Measurements from ENCODE around the gene TFDP2.

The TFDP2 gene

DNA sequence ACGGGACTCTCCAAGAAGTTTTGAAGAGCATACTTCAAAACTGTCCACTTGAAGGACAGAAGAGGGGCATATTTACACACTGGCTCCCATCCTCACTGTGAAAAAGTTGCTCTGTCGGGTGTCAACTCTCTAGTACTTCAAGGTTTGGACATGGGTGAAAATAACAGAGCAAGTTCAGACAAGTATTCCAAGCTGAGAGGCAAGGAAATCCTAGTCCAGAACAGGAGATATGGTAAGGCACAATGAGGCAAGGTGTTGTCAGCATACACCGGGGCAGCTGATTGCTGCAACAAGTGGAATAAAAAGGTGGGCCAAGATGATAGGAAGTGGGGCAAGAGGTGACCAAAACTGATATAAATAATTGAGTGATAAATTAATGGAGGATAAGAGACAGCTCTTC, 4.8 kb upstream of the TFDP2 start:
- TF ChIP-seq, protein P1, sequence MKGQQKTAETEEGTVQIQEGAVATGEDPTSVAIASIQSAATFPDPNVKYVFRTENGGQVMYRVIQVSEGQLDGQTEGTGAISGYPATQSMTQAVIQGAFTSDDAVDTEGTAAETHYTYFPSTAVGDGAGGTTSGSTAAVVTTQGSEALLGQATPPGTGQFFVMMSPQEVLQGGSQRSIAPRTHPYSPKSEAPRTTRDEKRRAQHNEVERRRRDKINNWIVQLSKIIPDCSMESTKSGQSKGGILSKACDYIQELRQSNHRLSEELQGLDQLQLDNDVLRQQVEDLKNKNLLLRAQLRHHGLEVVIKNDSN (IDR thresholded peaks at IDR 0.05), result no peak
- no peak for TF ChIP-seq CREB1 (IDR thresholded peaks at IDR 0.05; ENCODE audit: low read depth)
- no peak for TF ChIP-seq YY1 (IDR thresholded peaks at IDR 0.05; ENCODE audit: low read depth)
- TF ChIP-seq TAF1 (IDR thresholded peaks at IDR 0.05; ENCODE audit: low read depth), result no peak
- no peak for TF ChIP-seq EGR1 (IDR thresholded peaks at IDR 0.05)
- TF ChIP-seq FOXM1 (IDR thresholded peaks at IDR 0.05; ENCODE audit: borderline replicate concordance, low read depth), result no peak
- TF ChIP-seq EP300 (IDR thresholded peaks at IDR 0.05; ENCODE audit: borderline replicate concordance), result no peak
- TF ChIP-seq, protein P2, sequence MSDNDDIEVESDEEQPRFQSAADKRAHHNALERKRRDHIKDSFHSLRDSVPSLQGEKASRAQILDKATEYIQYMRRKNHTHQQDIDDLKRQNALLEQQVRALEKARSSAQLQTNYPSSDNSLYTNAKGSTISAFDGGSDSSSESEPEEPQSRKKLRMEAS (IDR thresholded peaks at IDR 0.05), result no peak
- TF ChIP-seq CEBPB (IDR thresholded peaks at IDR 0.05), result no peak
- TF ChIP-seq, protein P3, sequence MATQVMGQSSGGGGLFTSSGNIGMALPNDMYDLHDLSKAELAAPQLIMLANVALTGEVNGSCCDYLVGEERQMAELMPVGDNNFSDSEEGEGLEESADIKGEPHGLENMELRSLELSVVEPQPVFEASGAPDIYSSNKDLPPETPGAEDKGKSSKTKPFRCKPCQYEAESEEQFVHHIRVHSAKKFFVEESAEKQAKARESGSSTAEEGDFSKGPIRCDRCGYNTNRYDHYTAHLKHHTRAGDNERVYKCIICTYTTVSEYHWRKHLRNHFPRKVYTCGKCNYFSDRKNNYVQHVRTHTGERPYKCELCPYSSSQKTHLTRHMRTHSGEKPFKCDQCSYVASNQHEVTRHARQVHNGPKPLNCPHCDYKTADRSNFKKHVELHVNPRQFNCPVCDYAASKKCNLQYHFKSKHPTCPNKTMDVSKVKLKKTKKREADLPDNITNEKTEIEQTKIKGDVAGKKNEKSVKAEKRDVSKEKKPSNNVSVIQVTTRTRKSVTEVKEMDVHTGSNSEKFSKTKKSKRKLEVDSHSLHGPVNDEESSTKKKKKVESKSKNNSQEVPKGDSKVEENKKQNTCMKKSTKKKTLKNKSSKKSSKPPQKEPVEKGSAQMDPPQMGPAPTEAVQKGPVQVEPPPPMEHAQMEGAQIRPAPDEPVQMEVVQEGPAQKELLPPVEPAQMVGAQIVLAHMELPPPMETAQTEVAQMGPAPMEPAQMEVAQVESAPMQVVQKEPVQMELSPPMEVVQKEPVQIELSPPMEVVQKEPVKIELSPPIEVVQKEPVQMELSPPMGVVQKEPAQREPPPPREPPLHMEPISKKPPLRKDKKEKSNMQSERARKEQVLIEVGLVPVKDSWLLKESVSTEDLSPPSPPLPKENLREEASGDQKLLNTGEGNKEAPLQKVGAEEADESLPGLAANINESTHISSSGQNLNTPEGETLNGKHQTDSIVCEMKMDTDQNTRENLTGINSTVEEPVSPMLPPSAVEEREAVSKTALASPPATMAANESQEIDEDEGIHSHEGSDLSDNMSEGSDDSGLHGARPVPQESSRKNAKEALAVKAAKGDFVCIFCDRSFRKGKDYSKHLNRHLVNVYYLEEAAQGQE (IDR thresholded peaks at IDR 0.05; ENCODE audit: low read depth), result no peak

DNA sequence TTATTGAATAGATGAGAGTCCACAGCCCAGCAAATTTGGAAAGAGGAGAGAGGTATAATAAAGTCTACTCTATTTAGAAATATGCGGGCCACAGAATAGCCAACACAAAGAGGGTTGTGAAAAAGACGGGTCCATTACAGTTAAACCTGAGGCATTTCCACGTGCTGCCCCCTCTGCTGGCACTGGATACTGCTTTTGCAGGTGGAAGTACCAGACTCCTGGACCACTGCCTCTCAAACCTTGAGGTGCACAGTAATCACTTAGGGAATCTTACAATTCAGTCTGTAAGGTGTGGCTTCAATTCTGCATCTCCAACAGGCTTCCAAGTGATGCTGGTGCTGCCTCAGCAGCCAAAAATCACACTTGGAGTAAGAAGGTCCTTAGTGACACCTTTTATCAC, 3.0 kb upstream of the TFDP2 start:
- TF ChIP-seq, protein P2 (IDR thresholded peaks at IDR 0.05), result no peak
- peak; percentile 19; the same call in 1 of the 2 replicates for TF ChIP-seq RAD21 (IDR thresholded peaks at IDR 0.05; ENCODE audit: low read depth)

DNA sequence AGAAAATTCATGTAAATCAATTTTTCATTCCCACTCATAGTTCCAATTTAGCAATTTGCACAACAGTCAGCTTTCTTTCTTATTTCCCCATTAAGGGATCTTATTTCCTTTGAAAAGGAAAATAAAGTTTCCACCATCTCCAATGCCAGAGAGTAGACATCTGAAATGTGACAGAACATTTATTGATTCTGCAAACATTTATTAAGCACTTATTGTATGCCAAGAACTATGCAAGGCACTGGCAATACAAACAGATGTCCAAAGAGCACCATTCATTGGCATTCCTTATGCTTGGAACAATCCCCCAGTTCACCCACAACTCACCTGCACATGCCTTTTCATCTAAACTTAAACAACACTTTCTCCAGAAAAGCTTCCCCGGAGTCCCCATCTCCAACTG, 2.5 kb upstream of the TFDP2 start:
- no peak for TF ChIP-seq RAD21 (IDR thresholded peaks at IDR 0.05; ENCODE audit: low read depth)
- TF ChIP-seq ZBTB7A (IDR thresholded peaks at IDR 0.05; ENCODE audit: low read depth), result no peak
- TF ChIP-seq CREB1 (IDR thresholded peaks at IDR 0.05; ENCODE audit: low read depth), result no peak
- TF ChIP-seq, protein P1 (IDR thresholded peaks at IDR 0.05), result no peak
- no peak for TF ChIP-seq TCF12 (IDR thresholded peaks at IDR 0.05; ENCODE audit: low read depth)
- TF ChIP-seq CEBPB (IDR thresholded peaks at IDR 0.05), result no peak
- TF ChIP-seq EGR1 (IDR thresholded peaks at IDR 0.05), result no peak
- TF ChIP-seq EP300 (IDR thresholded peaks at IDR 0.05; ENCODE audit: borderline replicate concordance), result no peak
- TF ChIP-seq TAF1 (IDR thresholded peaks at IDR 0.05; ENCODE audit: low read depth), result no peak

DNA sequence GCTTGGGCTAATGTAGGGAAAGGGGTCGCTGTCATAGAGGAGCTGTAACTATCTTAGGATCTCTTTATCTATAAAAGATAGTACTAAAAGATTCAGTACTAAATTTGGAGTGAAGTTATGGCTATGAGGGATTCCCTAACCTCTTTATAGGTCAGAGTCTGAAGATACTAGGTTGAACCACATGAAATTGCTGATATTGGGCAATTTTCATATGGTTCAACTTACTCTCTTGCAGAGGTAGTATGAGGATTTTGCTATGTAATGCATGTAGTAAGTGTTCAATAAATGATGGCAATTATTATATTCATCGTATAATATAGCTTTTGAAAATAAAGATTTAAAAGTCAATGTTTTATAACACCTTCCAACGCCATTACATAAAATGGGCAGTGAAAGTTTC, 1.9 kb upstream of the TFDP2 start:
- TF ChIP-seq EGR1 (IDR thresholded peaks at IDR 0.05), result no peak
- TF ChIP-seq TEAD4 (IDR thresholded peaks at IDR 0.05), result no peak
- TF ChIP-seq, protein P1 (IDR thresholded peaks at IDR 0.05), result no peak
- no peak for TF ChIP-seq TAF1 (IDR thresholded peaks at IDR 0.05; ENCODE audit: low read depth)
- TF ChIP-seq EP300 (IDR thresholded peaks at IDR 0.05; ENCODE audit: borderline replicate concordance), result no peak
- TF ChIP-seq, protein P3 (IDR thresholded peaks at IDR 0.05; ENCODE audit: low read depth), result no peak
- TF ChIP-seq CREB1 (IDR thresholded peaks at IDR 0.05; ENCODE audit: low read depth), result no peak

DNA sequence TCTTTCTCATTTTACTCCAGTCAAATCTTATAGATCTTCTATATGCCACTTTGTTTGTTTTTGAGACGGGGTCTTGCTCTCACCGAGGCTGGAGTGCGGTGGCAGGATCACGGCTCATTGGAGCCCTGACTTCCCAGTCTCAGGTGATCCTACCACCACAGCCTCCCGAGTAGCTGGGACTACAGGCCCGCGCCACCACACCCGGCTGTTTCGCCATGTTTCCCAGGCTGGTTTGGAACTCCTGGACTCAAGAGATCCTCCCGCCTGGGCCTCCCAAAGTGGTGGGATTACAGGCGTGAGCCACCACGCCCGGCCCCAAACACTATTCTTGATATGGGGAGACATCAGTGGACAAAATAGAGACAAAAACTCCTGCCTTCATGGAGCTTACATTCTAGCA, 927 bp upstream of the TFDP2 start:
- TF ChIP-seq EGR1 (IDR thresholded peaks at IDR 0.05) (no peak), CREB1 (IDR thresholded peaks at IDR 0.05; ENCODE audit: low read depth) (no peak), CEBPB (IDR thresholded peaks at IDR 0.05) (no peak), YY1 (IDR thresholded peaks at IDR 0.05; ENCODE audit: low read depth) (no peak), TAF1 (IDR thresholded peaks at IDR 0.05; ENCODE audit: low read depth) (no peak), TEAD4 (IDR thresholded peaks at IDR 0.05) (no peak)
- TF ChIP-seq, protein P2 (IDR thresholded peaks at IDR 0.05), result no peak
- TF ChIP-seq, protein P1 (IDR thresholded peaks at IDR 0.05), result no peak

DNA sequence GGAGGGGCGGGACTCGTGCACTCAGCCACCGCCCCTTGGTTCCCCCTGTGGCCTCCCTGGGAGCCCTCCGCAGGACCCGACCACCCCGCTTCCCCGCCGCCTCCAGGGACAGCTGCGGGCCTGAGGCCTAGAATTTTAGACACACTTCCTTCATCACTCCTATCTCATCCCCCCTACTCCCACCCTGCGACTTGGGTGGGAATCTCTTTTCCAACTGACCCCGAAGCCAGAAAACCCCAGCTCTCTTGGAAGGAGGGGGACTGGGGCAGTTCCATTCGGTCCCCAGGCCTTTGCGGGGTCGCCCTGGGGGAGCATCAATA, 289 bp upstream of the TFDP2 start:
- TF ChIP-seq ZBTB7A (IDR thresholded peaks at IDR 0.05; ENCODE audit: low read depth), result 0 out of 2 replicates have a peak, but pooled peaks have one; percentile 75
- TF ChIP-seq CREB1 (IDR thresholded peaks at IDR 0.05; ENCODE audit: low read depth), result no peak
